Measurements from ENCODE around the gene AKAP8L.
A peak's percentile ranks its signal among the peaks of the same experiment; 100 is the strongest.
"Not testable (repeated sequence)": the region's sequence is repeated elsewhere in the genome, so short reads cannot be mapped to it uniquely, and the experiment has no call there.

The AKAP8L gene

GRCh38 chr19:15379083-15379998 is 39.4 kb downstream of the AKAP8L start, which contains the start of gene AKAP8:
AKAP8 (minus strand) TSS chr19:15379787; CDS start chr19:15379731, 56 bp downstream.
- peak; percentile 99 for DNase-seq (ENCODE audit: low read depth)

GRCh38 chr19:15378534-15379082 is 40.2 kb downstream of the AKAP8L start:
- DNase-seq (ENCODE audit: low read depth) = peak; percentile 56

- no peak for DNase-seq (ENCODE audit: low read depth)
These were observed 43.9 kb downstream of the AKAP8L start for GRCh38 chr19:15374796-15375440.

GRCh38 chr19:15374105-15374651 is 44.6 kb downstream of the AKAP8L start:
- DNase-seq (ENCODE audit: low read depth) = no peak

GRCh38 chr19:15373644-15374043 is 45.1 kb downstream of the AKAP8L start:
- DNase-seq (ENCODE audit: low read depth) = no peak

- no peak for DNase-seq (ENCODE audit: low read depth)
These were observed 45.9 kb downstream of the AKAP8L start for GRCh38 chr19:15372891-15373301.

GRCh38 chr19:15372470-15372869 is 46.3 kb downstream of the AKAP8L start:
- DNase-seq (ENCODE audit: low read depth) = no peak

- no peak for DNase-seq (ENCODE audit: low read depth)
These were observed 46.9 kb downstream of the AKAP8L start for GRCh38 chr19:15371786-15372380.

GRCh38 chr19:15371119-15371518 is 47.7 kb downstream of the AKAP8L start:
- no peak for DNase-seq (ENCODE audit: low read depth)

GRCh38 chr19:15369594-15369891 is 49.2 kb downstream of the AKAP8L start:
- no peak for DNase-seq (ENCODE audit: low read depth)

- DNase-seq (ENCODE audit: low read depth) = no peak
These were observed 49.8 kb downstream of the AKAP8L start for GRCh38 chr19:15368798-15369593.

GRCh38 chr19:15368051-15368632 is 50.6 kb downstream of the AKAP8L start:
- DNase-seq (ENCODE audit: low read depth) = no peak

GRCh38 chr19:15367439-15367838 is 51.3 kb downstream of the AKAP8L start:
- DNase-seq (ENCODE audit: low read depth) = no peak

- DNase-seq (ENCODE audit: low read depth) = no peak
These were observed 53.5 kb downstream of the AKAP8L start for GRCh38 chr19:15365264-15365663.

GRCh38 chr19:15363791-15364190 is 55.0 kb downstream of the AKAP8L start:
- DNase-seq (ENCODE audit: low read depth) = peak; percentile 18

GRCh38 chr19:15363048-15363447 is 55.7 kb downstream of the AKAP8L start:
- not testable (repeated sequence) for DNase-seq (ENCODE audit: low read depth)

- not testable (repeated sequence) for DNase-seq (ENCODE audit: low read depth)
These were observed 58.8 kb downstream of the AKAP8L start for GRCh38 chr19:15360015-15360414.

GRCh38 chr19:15358918-15359317 is 59.9 kb downstream of the AKAP8L start:
- DNase-seq (ENCODE audit: low read depth) = no peak

- DNase-seq (ENCODE audit: low read depth) = no peak
These were observed 60.9 kb downstream of the AKAP8L start for GRCh38 chr19:15357906-15358305.

- no peak for DNase-seq (ENCODE audit: low read depth)
These were observed 64.1 kb downstream of the AKAP8L start for GRCh38 chr19:15354566-15355296.
